Esophagus squamous epithelium (tissue), 5 donors: Measurements from ENCODE around the gene CFAP47. TPM values are rescaled to one million over a fixed set of nuclear protein-coding genes. Genes with fewer than 3 reads are reported as not detected.
"Not testable (repeated sequence)": the region's sequence is repeated elsewhere in the genome, so short reads cannot be mapped to it uniquely, and the experiment has no call there.

Source experiments
- DNase-seq: peaks from one replicate; lab custom pipeline; 2025; lab: John Stamatoyannopoulos, UW
- H3K27ac ChIP-seq, 4 donors: fragments of 200-600 bp; sonication (generic); one replicate each; pipeline ENCODE4 v1.5.1; 2016 to 2019; ENCODE audit warnings: mild to moderate bottlenecking in 1 of 4
- H3K27me3 ChIP-seq, 4 donors: fragments of 200-600 bp; sonication (generic); 1 replicate in 3 of 4; 2 replicates in 1 of 4; pipeline versions ENCODE4 v1.5.1 to v1.6.0; 2017 to 2021; ENCODE audit warnings: antibody characterized with exemption in 1 of 4
- H3K36me3 ChIP-seq, 3 donors: fragments of 200-600 bp; sonication (generic); one replicate each; pipeline ENCODE4 v1.5.1; 2016 to 2019
- H3K4me1 ChIP-seq, 3 donors: fragments of 200-600 bp; sonication (generic); one replicate each; pipeline ENCODE4 v1.5.1; 2017 to 2019
- H3K4me3 ChIP-seq, 4 donors: fragments of 200-600 bp; sonication (generic); 1 replicate in 3 of 4; 2 replicates in 1 of 4; pipeline ENCODE4 v1.5.1; 2016 to 2019; ENCODE audit warnings: mild to moderate bottlenecking in 2 of 4, moderate library complexity in 1 of 4
- H3K9me3 ChIP-seq, 3 donors: fragments of 200-600 bp; sonication (generic); one replicate each; pipeline ENCODE4 v1.5.1; 2016 to 2019
- CTCF ChIP-seq, 6 experiments: fragments of 450-650 bp in 4 of 6; fragments of 200-600 bp in 2 of 6; sonication (generic) in 2 of 6; IDR thresholded peaks; one replicate each; pipeline ENCODE4 v1.5.1; 2016 to 2019; ENCODE audit warnings: antibody characterized with exemption in 6 of 6, mild to moderate bottlenecking in 4 of 6, moderate library complexity in 4 of 6
- POLR2A ChIP-seq, 4 donors: fragments of 450-650 bp; IDR thresholded peaks; one replicate each; pipeline ENCODE4 v1.6.1; 2017; ENCODE audit warnings: antibody characterized with exemption in 4 of 4, mild to moderate bottlenecking in 4 of 4, moderate library complexity in 3 of 4
- WGBS, 2 donors: methylation state at CpG; one replicate each; pipeline ENCODE4 v1.1.5; 2018; 5-methylcytosine and 5-hydroxymethylcytosine counted together
- intact Hi-C: fragments of 100-400 bp; cut with DNase I; formaldehyde crosslinking; loops from one replicate; pipeline ENCODE4 v1.15.0; 2022
- total RNA-seq, 4 donors: library from RNA; depleted of rRNA; stranded (reverse); fragments of >200 nt; gene quantifications; one replicate each; pipeline ENCODE4 v1.1.0, GENCODE V29; 2016
- donor health status: DM: yes; HTN: yes; CAD: no.

Gene CFAP47
- total RNA-seq, 4 donors from 2014 or later: not detected

GRCh38 chrX:36007207-36007606, 87.7 kb downstream of the CFAP47 start:
- no peak overlapping the region for H3K4me3 ChIP-seq
- no peaks in the 10 kb centered on the region for H3K4me1 ChIP-seq
- no peaks in the 10 kb centered on the region for H3K27me3 ChIP-seq
- DNase-seq: no peak
- no peak overlapping the region for H3K27ac ChIP-seq
- H3K36me3 ChIP-seq: no peaks in the 10 kb centered on the region
- TF ChIP-seq POLR2A (IDR thresholded peaks at IDR 0.05) (no peak), CTCF (IDR thresholded peaks at IDR 0.05) (no peak)
- 27 to 44% methylated on average over 4 to 5 of the region's 5 CpGs for WGBS, 2 donors
- no peaks in the 10 kb centered on the region for H3K9me3 ChIP-seq
- intact Hi-C loops: no loop called here

DNA sequence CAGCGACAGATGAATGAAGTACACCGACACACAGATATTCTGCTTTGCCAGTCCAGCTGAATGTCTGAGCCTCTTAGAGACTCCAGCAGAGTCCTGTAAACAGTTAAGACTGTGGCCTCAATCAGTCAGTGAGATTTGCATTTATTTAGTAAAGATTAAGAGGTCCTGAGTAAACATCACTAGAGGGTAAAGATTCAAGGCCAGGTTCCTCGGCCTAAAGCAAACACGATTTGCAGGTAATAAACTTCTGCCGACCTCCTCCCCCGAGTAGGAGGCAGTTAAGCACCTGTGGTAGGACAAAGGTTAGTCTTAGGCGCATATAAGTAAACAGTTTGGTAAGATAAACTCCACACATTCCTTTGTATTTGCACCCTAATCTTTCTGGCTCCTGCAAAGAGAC, 99.6 kb downstream of the CFAP47 start:
- Histone ChIP-seq H3K4me1 (no peaks in the 10 kb centered on the region), H3K27me3 (no peaks in the 10 kb centered on the region), H3K9me3 (no peaks in the 10 kb centered on the region), H3K36me3 (no peaks in the 10 kb centered on the region), H3K4me3 (no peak overlapping the region), H3K27ac (no peak overlapping the region)
- DNase-seq: no peak
- intact Hi-C loops: loop anchor here (10.0 kb wide), 1 partner anchor 56 kb away; no protein-coding TSS in a partner anchor
- TF ChIP-seq CTCF (IDR thresholded peaks at IDR 0.05) (no peak), POLR2A (IDR thresholded peaks at IDR 0.05) (no peak)
- WGBS, 2 donors: 63% methylated on average over 4 of the region's 7 CpGs; no CpG with 5 or more reads in 1 of the 2 donors

DNA sequence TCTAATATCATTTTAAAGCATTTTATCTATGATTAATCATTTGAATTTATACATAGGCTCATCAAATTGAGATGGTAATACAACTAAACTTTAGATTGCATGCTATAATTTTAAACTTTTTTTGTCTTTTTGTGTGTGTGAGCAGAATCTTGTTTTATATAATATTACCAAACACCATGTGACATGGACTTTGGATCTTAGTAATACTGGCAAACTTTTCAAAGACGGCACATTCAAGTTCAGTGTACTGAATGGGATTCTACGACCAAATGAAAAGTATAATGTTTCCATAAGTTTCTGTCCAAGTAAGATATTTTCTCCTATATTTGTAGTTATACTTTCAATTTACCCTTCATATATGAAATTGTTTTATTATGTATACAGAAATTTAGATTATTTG, 116.0 kb downstream of the CFAP47 start:
- DNase-seq: no peak
- WGBS, 2 donors: 82 to 85% methylated on average over 2 of the region's 2 CpGs
- intact Hi-C loops: no loop called here

DNA sequence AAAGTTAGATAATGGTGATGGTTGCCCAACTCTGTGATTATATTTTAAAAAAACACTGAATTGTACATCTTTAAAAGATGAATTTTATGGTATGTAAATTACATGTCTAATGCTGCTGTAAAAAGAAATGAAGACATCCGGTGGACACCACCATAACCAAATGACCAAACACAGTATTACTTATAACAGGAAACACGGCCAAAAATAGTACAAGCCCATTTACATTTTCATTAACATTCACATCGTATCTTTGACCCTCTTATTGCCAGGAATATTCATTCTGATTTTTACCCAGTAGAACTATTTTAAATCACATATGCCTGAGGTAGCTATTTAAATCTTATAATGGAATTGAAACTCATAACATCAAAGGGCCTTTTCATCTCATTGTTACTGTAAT, 143.2 kb downstream of the CFAP47 start:
- H3K36me3 ChIP-seq: no peaks in the 10 kb centered on the region
- H3K9me3 ChIP-seq: no peaks in the 10 kb centered on the region
- no peak overlapping the region for H3K4me3 ChIP-seq
- no peaks in the 10 kb centered on the region for H3K4me1 ChIP-seq
- no peak for TF ChIP-seq POLR2A (IDR thresholded peaks at IDR 0.05)
- TF ChIP-seq CTCF (IDR thresholded peaks at IDR 0.05): no peak
- H3K27me3 ChIP-seq: no peaks in the 10 kb centered on the region
- no peak overlapping the region for H3K27ac ChIP-seq
- intact Hi-C loops: no loop called here
- DNase-seq: no peak
- WGBS, 2 donors: 64 to 85% methylated on average over 3 of the region's 3 CpGs

More for the DNA sequence above, 116.0 kb downstream of the CFAP47 start:
- Histone ChIP-seq H3K4me3 (no peak overlapping the region), H3K9me3 (no peaks in the 10 kb centered on the region), H3K27me3 (peaks cover 0 to 3% (median 0%) of the 10 kb centered on the region in 4 donors), H3K4me1 (no peaks in the 10 kb centered on the region), H3K36me3 (no peaks in the 10 kb centered on the region), H3K27ac (no peak overlapping the region)
- TF ChIP-seq CTCF (IDR thresholded peaks at IDR 0.05) (no peak), POLR2A (IDR thresholded peaks at IDR 0.05) (no peak)

- 76 to 86% methylated on average over 1 to 2 of the region's 2 CpGs for WGBS, 2 donors
- Histone ChIP-seq H3K27me3 (no peaks in the 10 kb centered on the region), H3K27ac (no peak overlapping the region), H3K36me3 (no peaks in the 10 kb centered on the region), H3K9me3 (no peaks in the 10 kb centered on the region), H3K4me1 (no peaks in the 10 kb centered on the region), H3K4me3 (no peak overlapping the region)
- TF ChIP-seq CTCF (IDR thresholded peaks at IDR 0.05) (no peak), POLR2A (IDR thresholded peaks at IDR 0.05) (no peak)
- intact Hi-C loops: loop anchor here (10.0 kb wide), 1 partner anchor 56 kb away; no protein-coding TSS in a partner anchor
- DNase-seq: no peak
Measured at GRCh38 chrX:36071061-36071460, 151.5 kb downstream of the CFAP47 start.

DNA sequence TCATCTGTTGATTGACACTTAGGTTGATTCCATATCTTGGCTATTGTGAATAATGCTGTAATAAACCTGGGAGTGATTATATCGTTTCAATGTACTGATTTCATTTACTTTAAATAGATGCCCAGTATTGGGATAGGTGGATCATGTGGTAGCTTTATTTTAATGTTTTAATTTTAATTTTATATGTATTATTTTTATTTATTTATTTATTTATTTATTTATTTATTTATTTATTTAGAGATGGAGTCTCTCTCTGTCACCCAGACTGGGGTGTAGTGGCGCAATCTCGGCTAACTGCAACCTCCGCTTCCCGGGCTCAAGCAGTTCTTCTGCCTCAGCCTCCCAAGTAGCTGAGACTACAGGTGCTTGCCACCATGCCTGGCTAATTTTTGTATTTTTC, 155.5 kb downstream of the CFAP47 start:
- 93 to 100% methylated on average over 4 to 5 of the region's 5 CpGs for WGBS, 2 donors
- not testable (repeated sequence) for H3K4me1 ChIP-seq, DNase-seq, H3K27me3 ChIP-seq, H3K4me3 ChIP-seq, H3K36me3 ChIP-seq, H3K27ac ChIP-seq, H3K9me3 ChIP-seq
- intact Hi-C loops: loop anchor here (10.0 kb wide), 1 partner anchor 60 kb away; no protein-coding TSS in a partner anchor
